HG03558 (cell line): Measurements from ENCODE around the gene ANKHD1.
"Not testable (repeated sequence)": the region's sequence is repeated elsewhere in the genome, so short reads cannot be mapped to it uniquely, and the experiment has no call there.

Experiments used
- ATAC-seq: cut with Tn5 transposase; IDR thresholded peaks from one replicate; pipeline ENCODE4 v1.9.1; 2021; ENCODE audit warnings: moderate number of reproducible peaks; ENCODE audit not compliant: unreplicated experiment; ENCODE audit errors: extremely low read depth

ANKHD1 gene

DNA sequence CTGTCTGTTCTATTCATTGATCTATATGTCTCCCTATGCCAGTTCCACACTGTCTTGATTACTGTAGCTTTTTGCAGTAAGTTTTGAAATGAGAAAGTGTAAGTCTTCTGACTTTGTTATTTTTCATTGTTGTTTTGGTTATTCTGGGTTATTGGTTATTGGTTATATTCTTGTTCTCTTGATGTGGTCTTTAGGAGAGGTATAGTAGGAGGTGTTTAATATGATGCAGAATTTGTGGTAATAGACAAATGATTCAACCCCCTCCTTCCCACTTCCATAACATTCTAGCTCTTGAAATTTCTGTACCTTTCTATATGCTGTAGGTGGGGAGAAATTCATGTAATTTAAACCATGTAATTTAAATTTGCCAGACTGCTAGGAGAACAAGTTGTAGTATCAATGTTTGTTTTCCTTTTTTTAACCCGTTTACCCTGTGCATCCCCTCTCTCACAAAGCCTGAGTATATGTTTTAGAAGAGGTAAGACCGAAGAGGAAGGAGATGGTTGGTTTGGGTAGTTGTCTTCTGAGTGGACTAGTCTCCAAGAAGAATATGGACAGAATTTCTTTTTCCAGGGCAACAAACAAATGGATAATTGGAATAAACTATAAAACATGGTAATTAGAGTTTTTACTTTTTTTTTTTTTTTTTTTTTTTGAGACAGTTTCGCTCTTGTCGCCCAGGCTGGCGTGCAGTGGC, 19.2 kb downstream of the ANKHD1 start:
- ATAC-seq: no peak

DNA sequence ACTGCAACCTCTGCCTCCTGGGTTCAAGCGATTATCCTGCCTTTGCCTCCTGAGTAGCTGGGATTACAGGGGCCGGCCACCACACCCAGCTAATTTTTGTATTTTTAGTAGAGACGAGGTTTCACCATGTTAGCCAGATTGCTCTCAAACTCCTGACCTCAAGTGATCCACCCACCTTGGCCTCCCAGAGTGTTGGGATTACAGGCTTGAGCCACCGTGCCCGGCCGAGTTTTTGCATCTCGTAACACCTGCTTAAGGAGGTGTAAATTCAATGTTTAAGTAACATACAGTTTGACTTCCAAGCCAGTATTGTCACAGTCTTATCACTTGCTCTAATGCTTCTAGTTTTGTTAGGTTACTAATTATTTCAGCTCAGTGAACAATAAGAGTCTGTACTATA, 19.7 kb downstream of the ANKHD1 start:
- ATAC-seq: not testable (repeated sequence)

DNA sequence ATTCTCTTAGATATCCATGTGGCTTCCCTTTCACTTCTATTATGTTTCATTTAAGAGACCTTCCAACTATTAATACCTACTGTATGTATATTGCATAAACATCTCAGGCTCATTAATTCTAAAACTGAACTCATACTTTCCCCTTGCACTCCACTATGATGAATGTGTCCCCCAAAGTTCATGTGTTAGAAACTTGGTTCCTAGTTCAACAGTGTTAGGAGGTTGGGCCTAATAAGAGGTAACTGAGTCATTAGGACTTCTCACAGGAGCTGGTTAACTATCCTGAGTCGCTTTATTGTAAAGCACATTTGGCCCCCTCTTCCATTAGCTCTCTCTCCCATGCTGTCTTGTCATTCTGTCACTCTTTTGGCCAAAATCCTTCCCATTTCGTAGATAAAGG, 22.0 kb downstream of the ANKHD1 start:
- no peak for ATAC-seq

DNA sequence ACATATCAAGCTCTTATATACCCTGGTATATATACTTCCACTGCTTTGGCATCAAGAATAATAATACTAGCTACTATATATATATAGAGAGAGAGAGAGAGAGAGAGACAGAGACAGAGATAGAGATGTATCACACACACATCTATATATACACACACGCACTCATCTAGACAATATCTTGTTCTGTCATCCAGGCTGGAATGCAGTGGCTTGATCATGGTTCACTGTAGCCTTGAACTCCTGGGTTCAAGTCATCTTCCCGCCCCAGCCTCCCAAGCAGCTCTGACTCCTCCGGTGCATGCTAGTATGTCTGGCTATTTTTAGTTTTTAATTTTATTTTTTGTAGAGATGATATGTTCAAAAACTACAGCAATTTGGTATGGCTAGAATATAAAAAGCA, 22.5 kb downstream of the ANKHD1 start:
- ATAC-seq: no peak

DNA sequence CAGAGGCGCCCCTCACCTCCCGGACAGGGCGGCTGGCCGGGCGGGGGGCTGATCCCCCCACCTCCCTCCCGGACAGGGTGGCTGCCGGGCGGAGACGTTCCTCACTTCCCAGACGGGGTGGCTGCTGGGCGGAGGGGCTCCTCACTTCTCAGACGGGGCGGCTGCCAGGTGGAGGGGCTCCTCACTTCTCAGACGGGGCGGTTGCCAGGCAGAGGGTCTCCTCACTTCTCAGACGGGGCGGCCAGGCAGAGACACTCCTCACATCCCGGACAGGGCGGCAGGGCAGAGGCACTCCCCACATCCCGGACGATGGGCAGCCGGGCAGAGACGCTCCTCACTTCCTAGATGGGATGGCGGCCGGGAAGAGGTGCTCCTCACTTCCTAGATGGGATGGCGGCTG, 26.1 kb downstream of the ANKHD1 start:
- not testable (repeated sequence) for ATAC-seq

DNA sequence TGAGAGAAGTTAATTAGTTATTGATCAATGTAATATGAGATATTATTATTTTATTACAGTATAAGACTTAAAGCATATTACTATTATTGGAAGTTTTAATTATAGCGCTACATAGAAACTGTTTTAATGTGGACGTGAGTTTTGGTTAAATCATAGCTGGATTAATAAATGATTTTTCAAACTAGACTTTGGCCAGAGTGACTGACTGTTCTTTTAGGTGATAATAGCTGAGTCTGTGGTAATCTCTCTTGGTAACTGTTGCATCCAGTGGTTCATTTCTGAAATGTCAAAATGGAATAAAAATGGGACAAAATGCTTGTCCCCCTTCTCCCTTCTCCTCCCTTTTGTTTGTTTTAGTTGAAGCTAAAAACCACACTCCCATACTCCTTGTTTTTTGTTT, 28.1 kb downstream of the ANKHD1 start:
- ATAC-seq: no peak

DNA sequence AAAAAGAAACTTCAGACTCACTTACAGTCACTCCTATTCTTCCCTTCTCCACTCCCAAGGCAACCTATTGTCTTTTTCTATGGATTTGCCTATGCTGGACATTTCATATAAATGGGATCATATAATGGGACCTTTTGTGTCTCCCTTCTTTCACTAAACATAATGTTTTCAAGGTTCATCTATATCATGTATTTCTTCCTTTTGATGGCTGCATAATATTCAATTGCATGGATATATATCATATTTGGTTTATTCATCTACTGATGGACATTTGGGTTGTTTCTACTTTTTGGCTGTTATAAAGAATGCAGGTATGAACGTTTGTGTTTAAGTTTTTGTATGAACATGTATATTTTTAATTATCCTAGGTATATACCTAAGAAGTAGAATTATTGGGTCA, 30.6 kb downstream of the ANKHD1 start:
- no peak for ATAC-seq

DNA sequence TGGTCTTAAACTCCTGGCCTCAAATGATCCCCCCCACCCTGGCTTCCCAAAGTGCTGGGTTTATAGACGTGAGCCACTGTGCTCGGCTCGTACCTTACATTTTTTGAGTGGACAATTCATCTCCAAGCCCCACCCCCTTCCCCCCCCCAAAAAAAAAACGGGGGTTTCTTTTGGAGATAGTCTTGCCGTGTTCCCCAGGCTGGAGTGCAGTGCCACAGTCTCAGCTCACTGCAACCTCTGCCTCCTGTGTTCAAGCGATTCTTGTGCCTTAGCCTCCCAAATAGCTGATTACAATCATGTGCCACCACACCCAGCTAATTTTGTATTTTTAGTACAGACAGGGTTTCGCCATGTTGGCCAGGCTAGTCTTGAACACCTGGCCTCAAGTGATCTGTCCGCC, 31.3 kb downstream of the ANKHD1 start:
- ATAC-seq: no peak

DNA sequence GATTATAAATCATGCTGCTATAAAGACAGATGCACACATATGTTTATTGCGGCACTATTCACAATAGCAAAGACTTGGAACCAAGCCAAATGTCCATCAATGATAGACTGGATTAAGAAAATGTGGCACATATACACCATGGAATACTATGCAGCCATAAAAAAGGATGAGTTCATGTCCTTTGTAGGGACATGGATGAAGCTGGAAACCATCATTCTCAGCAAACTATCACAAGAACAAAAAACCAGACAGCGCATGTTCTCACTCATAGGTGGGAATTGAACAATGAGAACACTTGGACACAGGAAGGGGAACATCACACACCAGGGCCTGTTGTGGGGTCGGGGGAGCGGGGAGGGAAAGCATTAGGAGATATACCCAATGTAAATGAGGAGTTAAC, 55.7 kb downstream of the ANKHD1 start:
- ATAC-seq: not testable (repeated sequence)

DNA sequence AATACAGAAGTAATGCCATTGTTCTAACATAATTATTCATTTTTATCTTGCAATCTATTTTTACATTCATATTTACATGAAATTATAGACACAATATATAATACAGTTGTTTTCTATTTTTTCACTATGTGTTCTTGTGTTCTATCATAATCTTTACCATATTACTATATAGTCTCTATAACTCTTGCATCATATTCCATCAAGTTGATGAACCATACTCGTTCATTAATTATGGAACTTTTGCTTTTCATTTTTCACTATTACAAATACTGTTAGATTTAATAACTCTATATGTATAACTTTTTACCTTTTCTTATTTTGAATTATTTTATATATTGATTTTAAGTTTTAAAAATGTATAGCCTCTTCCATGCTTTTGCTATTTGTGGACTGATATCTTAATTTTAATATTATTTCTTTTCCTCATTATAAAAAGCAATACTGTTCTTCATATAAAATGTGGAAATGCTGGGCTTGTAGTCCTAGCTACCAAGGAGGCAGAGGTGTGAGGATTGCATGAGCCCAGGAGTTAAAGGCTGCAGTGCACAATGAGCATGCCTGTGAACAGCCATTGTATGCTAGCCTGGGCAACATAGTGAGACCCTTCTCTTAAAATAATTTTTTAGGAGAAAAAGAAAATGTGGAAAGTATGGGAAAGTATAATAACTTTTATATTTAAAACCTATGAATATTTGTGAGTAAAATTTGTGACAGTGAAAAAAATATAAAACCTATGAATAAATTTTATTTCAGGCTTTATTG, 65.5 kb downstream of the ANKHD1 start:
- no peak for ATAC-seq

DNA sequence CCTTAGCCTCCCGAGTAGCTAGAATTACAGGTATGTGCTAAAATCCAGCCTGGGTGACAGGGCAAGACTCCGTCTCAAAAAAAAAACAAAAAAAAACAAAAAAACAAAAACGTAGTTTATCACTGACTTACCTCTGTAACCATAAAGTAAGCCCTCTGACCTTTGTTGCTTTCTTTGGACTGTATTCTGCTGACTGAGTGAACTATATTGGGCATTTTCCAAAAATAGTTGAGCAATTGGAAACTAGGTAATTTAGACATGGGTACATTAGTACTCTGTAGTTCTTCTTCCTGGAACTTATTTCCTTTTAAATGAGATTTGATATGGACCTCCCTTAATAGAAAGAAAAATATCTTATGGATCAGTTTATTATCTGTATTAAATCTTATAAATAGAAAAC, 66.6 kb downstream of the ANKHD1 start:
- no peak for ATAC-seq

DNA sequence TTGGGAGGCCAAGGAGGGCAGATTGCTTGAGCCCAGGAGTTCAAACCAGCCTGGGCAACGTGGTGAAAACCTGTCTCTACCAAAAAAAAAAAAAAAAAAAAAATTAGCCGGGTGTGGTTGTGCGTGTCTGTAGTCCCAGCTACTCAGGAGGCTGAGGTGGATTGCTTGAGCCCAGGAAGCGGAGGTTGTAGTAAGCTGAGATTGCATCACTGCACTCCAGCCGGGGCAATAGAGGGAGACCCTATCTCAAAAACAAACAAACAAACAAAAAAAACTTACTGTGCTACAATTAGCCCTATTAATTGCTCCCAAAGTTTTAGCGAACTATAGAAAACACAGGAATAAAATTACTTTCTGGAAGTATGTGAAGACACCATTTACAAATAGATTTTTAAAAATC, 67.6 kb downstream of the ANKHD1 start:
- no peak for ATAC-seq

DNA sequence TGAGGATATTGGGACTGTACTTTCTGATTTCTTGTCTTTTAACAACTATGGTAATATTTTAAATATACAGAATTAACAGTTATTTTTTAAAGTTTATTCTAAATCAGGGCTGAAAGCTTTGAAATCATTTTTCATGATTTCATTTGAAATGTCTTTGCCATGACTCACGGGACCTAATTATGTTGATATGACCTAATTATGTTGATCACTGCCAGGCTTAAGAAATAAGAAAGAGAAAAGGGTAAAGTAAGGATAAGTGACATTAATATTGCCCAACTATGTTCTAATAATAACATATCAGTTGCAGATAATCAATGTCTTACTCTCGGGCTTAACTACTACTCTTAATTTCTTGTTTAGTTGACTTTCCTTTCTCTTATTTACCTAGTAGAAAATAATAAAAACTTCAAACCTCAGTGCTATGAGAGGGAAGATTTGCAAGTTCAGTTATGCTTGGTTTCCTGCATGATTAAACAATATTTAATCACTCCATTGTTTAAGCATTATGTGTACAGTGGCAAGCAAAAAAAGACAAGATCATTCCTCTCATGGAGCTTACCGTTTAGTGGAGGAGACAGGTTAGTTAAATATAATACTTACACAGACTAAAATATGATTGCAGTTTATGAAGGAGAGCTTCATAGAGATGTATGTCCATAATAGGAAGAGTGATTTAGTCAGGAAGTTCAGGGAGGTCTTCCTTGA, 78.8 kb downstream of the ANKHD1 start:
- ATAC-seq: no peak

DNA sequence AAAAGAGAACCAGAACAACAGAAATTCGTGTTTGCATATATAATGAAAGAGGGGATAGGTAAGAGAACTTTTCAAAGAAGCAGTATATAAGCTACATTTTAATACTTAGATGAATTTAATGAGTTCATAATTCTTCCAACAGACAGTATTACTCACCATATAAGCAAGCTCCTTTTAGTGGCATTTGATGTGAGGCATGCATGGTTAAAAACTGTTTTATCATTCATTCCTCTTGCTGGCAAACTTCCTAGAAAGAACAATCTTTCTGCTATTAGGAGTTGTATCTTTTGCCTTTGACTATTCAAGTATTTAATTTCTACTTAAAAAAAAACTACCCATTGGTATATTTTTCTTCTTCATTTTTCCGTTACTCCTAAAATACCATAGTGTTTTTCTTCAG, 80.1 kb downstream of the ANKHD1 start:
- no peak for ATAC-seq

DNA sequence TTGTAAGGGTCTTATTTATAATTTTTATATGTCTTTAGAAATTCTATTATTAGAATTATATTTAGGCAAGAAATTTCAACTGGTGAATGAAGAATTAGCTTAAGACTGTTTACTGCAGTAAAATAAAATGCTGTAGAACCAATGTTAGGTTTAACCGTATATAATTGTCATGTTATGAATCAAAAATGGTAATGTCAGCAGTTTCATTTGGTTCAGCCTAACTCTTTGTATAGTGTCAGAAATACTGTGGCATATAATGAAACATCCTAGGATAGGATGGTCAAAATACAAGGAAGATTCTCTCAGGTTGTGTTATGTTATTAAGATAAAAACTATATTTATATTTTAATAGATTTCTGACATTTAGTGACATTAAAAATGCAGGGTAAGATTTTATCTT, 81.4 kb downstream of the ANKHD1 start:
- no peak for ATAC-seq

DNA sequence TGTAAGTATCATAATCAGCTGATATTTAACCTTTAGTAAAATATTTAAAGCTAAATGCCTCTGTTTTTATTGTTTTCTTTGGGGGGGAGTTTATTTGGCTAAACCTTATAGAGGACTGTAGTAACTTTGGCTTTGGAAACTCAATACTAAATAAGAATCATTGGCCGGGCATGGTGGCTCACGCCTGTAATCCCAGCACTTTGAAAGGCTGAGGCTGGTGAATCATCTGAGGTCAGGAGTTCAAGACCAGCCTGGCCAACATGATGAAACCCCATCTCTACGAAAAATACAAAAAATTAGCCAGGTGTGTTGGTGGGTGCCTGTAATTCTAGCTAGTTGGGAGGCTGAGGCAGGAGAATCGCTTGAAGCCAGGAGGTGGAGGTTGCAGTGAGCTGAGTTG, 86.5 kb downstream of the ANKHD1 start:
- ATAC-seq: not testable (repeated sequence)

DNA sequence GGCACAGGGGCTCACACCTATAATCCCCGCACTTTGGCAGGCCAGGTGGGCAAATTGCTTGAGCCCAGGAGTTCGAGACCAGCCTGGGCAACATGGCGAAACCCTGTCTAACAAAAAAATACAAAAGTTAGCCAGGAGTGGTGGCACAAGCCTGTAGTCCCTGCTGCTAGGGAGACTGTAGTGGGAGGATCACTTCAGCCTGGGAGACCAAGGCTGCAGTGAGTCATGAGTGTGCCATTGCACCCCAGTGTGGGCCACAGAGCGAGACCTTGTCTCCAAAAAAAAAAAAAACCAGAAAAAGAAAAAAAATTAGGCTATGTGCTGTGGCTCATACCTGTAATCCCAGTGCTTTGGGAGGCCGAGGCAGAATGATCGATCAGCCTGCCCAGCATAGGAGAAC, 87.3 kb downstream of the ANKHD1 start:
- no peak for ATAC-seq

DNA sequence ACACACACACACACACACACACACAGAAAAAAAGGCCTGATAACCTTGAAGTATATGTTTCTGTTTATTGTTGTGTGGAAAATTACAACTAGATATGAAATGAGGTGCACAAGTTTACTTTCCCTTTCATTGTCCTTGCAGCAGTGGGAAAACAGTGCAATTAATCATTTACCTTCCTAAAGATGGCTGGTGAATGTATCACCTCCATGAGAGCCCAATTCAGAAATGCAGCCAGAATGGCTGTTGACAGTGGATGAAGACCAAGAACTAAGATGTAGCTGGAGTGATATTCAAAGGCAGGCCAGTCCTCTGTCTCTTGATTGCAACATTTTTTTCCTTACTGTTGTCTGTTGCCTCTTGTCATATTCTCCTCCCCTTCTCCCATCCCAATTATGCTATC, 96.3 kb downstream of the ANKHD1 start:
- ATAC-seq: no peak

DNA sequence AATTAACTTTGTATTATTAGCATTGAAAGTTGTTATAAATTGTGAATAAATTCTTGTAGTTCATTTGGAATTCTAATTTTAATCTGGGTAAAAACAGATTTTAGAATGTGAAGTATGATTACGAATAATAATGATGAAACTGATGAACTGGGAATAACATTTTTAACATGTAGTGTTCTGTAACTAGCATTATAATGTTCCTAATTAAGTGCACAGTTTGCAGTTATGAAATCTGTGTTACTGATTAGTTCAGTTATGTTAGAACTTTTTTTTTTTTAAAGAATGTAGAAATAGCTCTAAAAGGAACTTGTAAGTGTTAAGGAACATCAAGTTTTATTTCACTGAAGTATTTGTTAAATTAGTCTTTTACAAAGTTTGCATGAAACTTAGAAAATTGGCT, 97.0 kb downstream of the ANKHD1 start:
- no peak for ATAC-seq

DNA sequence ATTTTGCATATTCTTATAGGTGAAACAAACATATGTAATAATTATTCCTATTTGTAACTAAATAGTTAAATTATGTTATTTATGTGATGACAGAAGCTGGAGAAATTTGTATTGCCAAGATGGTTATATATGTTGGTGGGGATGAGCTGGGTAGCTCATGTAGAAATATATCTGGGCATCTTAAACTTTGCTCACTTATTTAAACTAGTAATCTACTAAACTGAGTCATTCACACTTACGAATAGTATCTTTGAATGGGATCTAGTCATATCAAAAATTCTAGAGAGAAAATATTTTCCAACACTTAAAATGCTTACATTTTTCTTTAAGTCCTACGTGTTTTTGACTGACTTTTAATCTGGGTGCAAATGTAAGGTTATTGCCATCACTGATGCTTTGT, 101.2 kb downstream of the ANKHD1 start:
- ATAC-seq: no peak

DNA sequence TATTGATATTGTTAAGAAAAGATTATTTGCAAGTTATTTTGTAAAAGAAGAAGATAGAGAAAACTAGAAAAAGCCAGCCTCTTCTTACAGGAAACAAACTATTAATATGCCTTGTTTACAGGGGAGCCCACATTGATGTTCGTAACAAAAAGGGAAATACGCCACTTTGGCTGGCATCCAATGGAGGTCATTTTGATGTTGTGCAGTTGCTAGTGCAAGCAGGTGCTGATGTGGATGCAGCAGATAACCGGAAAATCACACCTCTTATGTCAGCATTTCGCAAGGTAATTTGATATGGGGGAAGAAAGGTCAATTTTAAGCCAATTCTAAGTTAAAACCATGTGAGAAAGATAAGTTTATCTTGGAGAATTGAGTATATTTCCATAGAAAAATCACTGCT, 108.3 kb downstream of the ANKHD1 start:
- ATAC-seq: no peak
